HG02943 (cell line): Measurements from ENCODE around the gene RS1.

Experiments used
- ATAC-seq: cut with Tn5 transposase; IDR thresholded peaks from one replicate; pipeline ENCODE4 v1.9.1; 2021; ENCODE audit warnings: mild to moderate bottlenecking, low read depth, moderate library complexity; ENCODE audit not compliant: unreplicated experiment

Gene RS1

DNA sequence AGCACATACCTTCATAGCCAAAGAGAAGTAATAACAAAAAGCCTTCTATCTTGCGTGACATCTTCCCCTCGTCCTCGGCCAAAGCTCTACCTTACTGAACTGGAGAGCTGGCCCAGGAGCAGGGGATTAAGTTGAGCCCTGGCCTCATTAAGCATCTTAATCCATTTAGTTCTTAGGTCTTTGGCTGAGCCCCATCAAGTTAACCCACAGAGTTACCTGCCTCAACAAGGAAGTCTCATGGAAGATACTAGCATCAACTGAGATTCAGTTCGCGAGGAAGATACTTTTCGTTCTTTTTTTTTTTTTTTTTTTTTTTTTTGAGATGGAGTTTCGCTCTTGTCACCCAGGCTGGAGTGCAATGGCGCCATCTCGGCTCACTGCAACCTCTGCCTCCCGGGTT, at the start of gene RS1:
TSS of gene RS1 (minus strand) at position 101 of the 400 bp plus-strand sequence. CDS start at position 61, 40 bp downstream.
- ATAC-seq = no peak

DNA sequence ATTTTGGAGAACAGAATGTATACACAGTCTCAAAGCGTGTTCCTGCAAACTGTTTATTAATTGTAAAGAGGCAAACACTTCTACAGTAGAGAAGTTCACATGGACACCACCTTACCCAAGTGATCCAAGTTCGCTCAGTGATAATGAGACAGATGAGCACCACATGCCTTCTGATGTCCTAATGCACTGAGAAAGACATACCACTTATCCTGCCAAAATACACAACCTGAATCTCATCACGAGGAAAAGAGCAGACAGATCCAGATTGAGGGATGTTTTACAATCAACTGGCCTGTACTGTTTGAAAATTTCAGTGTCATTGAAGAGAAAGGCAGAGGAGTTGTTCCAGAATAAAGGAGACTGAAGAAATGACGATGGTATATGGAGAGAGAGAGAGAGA, 47.9 kb upstream of the RS1 start:
- no peak for ATAC-seq

DNA sequence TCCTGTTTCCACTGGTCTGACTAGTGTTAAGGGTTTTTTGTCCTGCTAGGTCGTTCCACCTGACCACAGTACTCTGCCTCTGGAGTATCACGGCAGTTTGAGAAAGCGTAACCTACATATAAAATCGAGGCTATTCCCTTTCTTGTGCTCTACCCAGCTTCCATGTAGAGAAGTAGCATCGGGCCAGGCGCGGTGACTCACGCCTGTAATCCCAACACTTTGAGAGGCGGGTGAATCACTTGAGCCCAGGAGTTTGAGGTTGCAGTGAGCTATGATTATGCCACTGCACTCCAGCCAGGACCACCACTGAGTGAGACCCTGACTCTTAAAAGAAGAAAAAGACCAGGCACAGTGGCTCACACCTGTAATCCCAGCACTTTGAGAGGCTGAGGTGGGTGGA, 43.0 kb upstream of the RS1 start:
- ATAC-seq = no peak

DNA sequence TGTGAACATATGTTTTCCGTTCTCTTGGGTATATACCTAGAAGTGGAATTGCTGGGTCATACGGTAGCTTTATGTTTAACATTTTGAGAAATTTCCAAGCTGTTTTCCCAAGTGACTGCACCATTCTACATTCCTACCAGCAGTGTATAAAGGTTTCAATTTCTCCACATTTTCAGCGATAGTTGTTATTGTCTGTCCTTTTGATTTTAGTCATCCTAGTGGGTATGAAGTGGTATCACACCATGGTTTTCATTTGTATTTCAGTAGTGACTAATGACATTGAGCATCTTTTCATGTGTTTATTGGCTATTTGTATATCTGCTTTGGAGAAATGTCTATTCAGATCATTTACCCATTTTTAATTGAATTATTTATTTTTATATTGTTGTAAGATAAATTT, 37.9 kb upstream of the RS1 start:
- ATAC-seq = no peak

DNA sequence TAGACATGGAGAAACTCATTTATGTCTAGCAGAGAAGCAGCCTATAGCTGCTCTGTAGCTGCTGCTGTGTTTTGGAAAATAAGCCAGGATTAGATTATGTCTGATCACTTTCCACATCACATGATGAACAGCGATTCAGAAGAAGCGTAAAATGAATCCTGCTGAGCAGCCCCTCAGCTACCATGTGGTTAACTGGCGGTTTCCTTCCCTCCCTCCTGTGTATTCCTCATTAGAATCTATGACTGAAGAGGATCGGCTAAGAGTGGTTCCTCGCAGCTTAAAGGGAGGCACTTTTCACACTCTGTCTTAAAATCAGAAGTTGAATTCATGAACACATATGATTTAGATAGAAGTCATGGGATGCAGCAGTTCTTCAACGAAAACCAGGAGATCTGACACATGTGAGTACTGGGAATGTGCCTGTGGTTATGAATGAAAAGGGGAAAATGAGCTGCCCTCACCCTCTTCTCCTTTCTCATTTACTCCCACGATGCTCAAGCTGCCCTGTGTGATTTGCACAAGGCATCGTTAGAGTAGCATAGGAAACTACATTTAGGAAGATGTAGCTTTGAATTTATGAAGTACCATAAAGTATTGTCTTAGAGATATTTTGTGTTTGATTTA, 35.6 kb upstream of the RS1 start, which contains the start of gene PPEF1:
TSS of gene PPEF1 (plus strand) at position 220 of the 624 bp plus-strand sequence. CDS start at position 356, 136 bp downstream.
- ATAC-seq = no peak

DNA sequence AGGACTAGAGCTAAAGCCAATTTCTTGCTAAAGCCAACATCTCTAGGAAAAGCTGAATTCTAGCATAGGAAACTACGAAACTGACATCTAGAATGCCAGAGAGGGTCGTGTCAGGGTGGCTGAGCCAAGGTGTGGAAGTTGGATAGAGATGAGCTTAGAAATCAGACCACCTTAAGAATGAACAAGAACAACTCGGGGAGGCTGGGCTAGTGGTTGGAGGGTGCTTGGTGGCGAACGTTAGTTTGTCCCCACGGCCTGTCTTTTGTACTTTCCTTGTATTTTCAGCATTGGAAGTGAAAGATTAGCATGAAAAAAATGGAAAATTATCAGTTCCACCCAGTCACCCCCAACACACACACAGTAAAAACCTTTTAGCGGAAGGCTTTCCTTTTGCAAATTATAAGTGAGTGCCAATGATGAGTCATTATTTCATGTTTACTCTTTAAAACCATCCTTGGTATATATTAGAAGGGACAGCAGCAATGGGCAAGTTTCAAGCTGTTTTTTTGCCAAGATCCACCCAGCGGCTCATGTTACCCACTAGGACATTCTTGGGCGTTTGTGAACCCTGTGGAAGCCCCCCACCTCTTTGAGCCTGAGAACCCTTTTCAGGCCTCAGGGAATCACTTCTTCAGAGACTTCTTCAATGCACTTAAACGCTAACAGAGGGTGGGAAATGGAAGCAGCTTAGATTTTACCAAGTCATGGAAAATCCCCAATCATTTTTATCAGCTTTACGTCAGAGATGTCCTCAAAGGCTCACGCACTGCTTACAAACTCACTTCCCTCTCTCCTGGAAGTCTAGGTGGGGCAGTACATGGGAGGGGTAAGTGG, 30.7 kb upstream of the RS1 start:
- ATAC-seq = no peak

DNA sequence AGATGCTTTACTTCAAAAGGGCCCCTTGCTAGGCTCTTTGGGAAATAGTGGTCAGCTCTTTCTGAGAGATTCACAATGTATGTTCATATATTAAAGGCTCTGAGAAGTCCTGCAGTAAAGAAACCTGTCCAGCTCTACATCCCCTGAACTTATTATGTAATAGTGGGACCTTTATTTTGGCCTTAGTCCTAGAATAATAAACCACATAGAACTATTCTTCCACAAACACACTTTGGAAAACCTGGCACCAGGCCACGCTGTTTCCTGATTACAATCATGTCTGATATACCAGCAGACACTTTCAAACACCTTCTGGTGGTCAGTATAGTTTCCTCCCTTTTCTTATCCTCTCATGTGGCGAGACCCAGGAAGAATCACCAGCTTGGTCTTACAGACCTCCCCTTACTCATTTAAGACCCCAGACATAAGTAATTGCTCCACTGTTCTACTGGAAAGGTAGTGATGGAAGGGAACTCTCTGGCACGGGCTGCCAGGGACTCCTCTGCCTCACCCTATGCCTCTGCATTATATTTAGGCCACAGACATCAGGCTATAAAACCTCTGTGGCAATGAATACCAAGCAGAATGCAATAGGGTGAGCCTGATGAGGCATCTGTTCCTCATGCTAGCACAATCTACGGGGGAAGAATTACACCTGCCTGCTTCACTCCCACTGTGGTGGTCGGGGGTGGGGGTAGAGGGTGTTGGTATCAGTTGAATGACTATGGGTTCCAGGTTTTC, 29.9 kb upstream of the RS1 start:
- no peak for ATAC-seq

DNA sequence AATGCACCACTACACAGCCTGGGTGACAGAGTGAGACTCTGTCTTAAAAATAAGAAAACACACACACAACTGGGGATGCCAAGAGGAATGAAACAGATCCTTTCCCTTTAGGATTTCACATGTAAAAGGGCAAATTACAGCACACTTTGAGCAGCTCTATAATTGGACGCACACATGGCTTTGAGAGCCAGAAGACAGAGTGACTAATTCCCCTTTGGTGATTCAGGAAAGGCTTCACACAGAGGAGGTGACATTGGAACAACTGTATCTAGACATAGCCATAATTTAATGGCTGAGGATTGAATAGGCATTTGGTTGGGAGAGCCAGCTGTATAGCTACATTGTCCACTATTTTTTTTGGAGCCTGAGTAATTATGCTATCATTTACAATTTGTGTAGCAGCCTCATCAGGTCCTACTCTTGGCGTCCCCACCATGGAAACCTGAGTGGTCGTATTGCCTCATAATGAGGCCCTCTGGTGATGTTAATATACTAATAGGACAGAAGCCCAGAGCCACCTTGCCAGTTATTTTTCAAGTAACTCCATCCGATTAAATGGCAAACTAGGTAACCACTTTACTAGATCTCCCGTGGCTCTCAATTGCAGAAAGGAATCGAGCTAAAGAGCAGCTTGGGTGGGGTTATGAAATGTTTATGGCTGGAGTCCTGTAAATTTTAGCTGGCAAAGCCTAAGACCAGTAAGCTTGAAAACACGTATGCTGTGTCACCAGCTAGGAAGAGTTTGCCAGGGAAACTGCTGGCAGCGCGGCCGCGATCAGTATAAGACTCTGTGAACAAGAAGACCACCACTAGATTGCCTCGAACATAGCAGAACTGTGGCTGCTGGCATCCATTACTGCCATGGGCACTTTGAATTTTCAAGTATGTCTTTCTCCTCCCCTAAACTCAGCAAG, 27.1 kb upstream of the RS1 start:
- no peak for ATAC-seq

DNA sequence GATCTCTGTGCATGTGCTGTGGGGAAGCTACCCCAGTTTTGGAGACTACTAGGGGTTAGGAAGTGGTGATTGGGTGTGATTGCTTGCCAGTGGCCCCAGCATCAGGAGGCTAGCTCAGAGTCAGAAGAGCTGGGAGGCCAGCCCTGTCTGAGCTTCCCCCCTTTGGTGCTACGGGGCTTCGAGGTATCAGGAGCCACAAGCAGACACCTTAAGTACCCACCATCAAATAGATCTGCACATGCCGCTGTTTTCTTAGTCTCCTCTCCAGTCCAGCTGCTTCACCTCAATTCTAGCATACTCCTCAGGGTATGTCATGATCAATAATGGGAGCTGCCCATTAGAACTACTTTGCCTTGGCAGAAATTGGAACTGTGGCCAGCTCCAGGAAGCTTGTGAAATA, 24.7 kb upstream of the RS1 start:
- no peak for ATAC-seq

DNA sequence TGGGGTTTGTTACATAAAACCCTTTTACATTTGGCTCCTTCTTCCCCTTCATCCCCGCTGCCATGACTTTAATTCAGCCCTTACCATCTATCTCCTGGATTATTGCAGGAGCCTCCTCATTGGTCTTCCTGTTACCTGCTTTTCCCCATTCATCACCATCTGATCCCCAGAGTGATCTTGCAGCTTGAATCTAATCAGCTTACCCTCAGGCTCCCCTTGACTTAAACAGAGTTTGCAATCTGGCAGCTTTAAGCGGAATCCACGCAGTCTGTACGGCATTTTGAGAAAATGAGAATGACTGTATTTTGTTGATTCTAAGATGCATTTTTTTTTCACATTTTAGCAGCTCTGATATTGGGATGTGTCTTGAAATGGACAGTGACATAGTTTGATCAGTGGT, 20.6 kb upstream of the RS1 start:
- ATAC-seq = no peak

DNA sequence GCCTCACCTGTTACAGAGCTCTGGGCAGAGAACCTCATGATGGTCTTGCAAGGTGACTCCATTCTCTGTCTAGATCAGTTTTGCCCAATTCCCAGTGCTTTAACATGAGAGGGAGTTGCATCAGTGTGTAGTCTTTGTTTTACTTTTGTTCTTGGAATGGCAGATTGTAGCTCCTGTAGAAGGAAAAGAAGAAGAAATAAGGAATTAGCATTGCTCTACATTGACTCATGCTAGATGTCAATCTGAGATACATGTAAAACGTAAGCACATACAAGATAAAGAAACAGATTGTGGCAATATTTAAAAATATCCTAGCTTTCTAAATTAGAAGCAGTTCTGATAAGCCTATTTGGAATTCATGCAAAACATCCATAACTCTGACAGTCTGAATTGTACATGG, 19.5 kb upstream of the RS1 start:
- ATAC-seq = no peak

DNA sequence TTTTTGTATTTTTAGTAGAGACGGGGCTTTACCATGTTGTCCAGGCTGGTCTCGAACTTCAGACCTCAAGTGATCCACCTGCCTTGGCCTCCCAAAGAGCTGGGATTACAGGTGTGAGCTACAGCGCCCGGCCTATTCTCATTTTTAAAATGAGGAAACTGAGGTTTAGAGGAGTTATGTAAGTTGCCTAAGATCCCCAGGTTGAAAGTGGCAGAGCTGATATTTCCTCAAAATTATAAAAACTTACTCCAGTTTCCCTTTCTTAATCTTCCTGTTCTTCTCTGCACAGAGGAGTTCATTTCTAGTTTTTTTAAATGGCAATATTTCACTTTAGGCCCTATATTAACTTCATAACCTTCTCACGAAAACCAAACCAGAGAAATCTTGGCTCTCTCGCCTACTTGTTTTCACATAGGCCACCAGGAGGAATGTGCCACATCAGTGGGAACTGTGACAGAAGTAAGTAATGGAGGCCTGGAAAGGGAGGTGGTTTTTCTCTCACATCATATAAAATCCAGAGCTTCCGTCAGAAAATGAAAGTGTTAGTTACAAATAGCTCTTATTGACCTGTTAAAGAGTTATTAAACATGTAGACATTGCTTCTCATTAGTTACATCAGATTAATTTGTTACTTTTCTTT, 16.1 kb upstream of the RS1 start:
- ATAC-seq = no peak

DNA sequence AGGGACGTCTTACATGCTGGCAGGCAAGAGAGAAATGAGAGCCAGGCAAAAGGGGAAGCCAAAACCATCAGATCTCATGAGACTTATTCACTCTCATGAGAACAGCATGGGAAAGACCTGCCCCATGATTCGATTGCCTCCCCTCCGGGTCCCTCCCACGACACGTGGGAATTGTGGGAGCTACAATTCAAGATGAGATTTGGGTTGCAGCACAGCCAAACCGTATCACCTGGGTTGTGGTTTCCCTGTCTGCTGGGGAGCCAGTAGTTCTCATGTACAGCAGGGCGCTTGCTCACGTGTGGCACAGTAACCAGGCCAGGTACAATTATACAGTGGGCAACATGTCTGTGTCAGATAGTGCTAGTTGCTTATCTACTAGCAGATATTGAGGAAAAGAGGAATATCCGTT, 11.1 kb upstream of the RS1 start:
- no peak for ATAC-seq

DNA sequence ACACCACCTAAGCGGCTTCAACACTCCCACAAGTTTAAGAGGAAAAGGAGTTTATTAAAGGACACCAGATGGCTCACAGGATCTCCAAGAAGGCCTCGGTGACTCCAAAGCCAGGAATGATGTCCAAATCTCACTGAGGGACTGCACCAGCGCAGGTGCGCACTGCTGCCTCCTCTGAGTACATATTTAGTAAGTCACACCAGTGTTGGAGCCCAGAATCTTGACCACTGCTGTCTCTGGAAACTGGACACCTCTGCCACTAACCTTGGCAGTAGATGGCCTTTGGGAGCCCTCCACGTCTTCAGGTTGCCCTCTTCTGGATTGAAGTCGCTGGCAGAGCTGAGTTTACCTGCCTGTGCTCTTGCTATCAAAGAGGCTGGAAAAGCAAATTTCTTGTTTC, 10.1 kb upstream of the RS1 start:
- no peak for ATAC-seq

DNA sequence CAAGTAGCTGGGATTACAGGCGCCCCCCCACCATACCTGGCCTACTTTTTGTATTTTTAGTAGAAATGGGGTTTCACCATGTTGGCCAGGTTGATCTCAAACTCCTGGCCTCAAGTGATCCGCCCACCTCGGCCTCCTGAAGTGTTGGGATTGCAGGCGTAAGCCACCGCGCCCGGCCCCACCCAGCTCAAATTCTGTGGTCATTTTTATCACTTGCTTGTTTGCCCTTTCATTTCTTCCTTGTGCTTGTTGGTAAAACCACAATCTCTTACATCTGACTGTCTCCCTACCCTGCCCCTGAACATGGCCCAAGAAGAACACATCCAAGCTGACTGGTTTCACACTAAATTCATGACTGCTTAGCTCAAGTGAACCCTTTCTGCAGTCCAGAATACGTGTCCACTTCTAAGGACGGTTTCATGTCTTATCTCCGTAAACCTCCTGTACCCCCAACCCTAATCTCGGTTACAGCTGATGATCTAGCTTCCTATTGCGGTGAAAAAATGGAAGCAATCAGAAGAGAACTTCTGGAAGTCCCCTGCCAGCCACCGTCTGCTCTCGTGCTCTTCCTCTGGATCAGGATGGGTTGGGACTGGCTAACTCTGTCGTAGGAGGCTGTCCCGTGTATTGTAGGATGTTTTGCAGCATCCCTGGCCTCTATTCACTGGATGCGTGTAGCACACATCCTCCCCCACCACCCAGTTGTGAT, 5.4 kb upstream of the RS1 start:
- no peak for ATAC-seq

DNA sequence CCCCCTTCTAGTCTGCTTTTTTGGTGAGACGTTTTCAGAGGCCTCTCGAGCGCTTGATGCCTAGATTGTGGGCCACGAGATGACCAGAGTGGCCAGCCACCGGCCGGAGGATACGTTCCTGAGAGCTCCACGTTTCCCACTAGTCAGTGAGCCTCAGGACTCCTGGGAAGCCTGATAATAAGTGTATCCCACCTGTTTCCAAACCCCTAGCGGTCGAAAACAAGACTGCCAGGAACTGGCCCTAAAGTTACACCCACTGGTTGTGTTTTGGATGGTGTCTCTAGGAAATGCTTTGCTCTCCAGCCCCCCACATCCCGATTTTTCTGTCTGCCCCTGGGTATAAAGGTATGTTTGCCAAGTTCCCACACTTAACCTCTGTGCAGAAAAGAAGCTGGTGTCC, 4.6 kb upstream of the RS1 start:
- ATAC-seq = no peak

DNA sequence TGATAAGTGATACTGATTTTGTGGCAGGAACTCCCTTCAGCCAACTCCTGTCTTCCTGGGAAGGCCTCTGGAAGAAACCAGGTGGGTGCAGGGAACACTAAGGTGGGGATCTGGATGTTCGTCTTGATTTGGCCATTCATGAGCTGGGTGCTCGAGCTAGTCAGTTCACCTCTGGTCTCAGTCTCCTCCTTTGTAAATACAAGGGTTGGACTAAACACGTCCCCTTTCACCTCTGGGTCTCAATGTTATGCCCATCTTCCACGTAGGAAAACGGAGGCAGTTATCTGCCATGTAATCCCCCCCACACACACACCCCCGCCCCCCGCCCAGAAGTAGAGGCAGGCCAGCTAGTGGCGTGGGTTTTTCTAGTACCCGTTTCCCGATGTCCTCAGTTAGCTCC, 4.1 kb upstream of the RS1 start:
- no peak for ATAC-seq

DNA sequence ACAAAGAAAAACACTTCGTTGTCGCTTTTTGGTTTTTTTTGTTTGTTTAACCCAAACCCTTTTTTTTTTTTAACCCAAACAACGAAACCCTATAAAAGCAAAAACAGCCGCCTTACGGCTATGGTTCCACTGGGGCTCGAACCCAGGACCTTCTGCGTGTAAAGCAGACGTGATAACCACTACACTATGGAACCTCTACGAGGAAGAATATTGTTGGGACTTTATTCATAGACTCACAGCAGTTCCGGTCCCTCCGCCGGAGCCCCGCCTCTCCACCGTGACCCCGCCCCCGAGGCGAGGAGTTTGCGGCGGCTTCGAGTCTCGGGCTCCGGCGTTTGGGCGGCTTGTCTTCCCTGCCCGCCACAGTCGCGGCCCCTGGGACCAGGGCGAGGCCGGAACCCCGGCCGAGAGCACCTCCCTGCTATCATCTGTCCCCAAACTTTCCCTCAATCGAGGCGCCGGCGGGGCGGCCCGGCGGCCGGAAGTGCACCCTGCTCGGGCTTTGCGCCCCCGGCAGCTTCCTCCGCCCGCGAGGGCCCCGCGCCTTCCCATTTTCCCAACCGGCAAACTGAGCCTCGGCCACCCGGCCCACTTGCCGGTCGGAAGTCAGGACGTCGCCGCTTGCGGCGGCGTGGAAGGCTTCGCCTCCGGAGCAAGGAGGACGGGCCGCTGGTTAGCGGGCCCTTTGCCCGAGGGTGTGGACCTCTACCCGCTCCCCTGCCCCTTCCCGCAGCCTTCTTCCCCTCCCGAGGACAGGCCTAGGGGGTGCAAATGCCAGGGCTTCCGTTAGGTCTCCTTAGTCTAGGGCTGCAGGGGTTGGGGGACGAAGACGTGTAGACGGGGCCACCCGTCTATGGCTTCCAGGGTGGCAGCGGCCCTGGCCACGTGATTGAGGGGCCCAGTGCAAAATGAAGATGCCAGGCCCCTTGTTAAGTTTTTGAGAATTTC, 3.2 kb upstream of the RS1 start:
- peak; percentile 76 for ATAC-seq
